ENCODE data around the gene ITFG1. TPM values are rescaled to one million over a fixed set of nuclear protein-coding genes. Genes with fewer than 3 reads are reported as not detected.

ITFG1 gene
- total RNA-seq, 1 experiment from 2014 or later: 38.2 TPM

- Mint-ChIP-seq H3K36me3 (ENCODE audit: insufficient read depth, unreplicated experiment) (no peaks in the 10 kb centered on the region), H3K4me3 (ENCODE audit: unreplicated experiment) (no peak overlapping the region), H3K4me1 (ENCODE audit: low read depth, unreplicated experiment) (no peaks in the 10 kb centered on the region), H3K9me3 (ENCODE audit: unreplicated experiment) (no peaks in the 10 kb centered on the region), H3K27me3 (ENCODE audit: insufficient read depth, unreplicated experiment) (no peaks in the 10 kb centered on the region), H3K27ac (ENCODE audit: unreplicated experiment) (no peak overlapping the region)
- POLR2A ChIA-PET: no interaction called here
- BruUV-seq (replicated peaks): no TSS peak
- H3K9me3 ChIP-seq: peaks cover 3% of the 10 kb centered on the region; the same call in 1 of the 2 replicates
- intact Hi-C loops (cut with micrococcal nuclease; ENCODE audit: unreplicated experiment): no loop called here
- no peaks in the 10 kb centered on the region for H3K4me1 ChIP-seq
- no peaks in the 10 kb centered on the region for H3K27me3 ChIP-seq (replicated peaks; ENCODE audit: control insufficient read depth, insufficient read depth, low read length)
- DNase-seq: no peak
- no peak overlapping the region for H3K4me3 ChIP-seq (ENCODE audit: low read depth, low read length)
- TF ChIP-seq CTCF (IDR thresholded peaks at IDR 0.05; ENCODE audit: insufficient read depth in 1 of 2, low read depth in 1 of 2, low read length in 1 of 2, severe bottlenecking in 1 of 2, unreplicated experiment in 1 of 2): no peak
- CTCF ChIA-PET: no interaction called here
- no peaks in the 10 kb centered on the region for H3K36me3 ChIP-seq (ENCODE audit: control insufficient read depth, insufficient read depth, low read length)
Measured at GRCh38 chr16:47284999-47285398, 175.9 kb downstream of the ITFG1 start.

- Mint-ChIP-seq H3K4me3 (ENCODE audit: unreplicated experiment) (no peak overlapping the region), H3K9me3 (ENCODE audit: unreplicated experiment) (no peaks in the 10 kb centered on the region), H3K4me1 (ENCODE audit: low read depth, unreplicated experiment) (no peaks in the 10 kb centered on the region), H3K27me3 (ENCODE audit: insufficient read depth, unreplicated experiment) (no peaks in the 10 kb centered on the region), H3K36me3 (ENCODE audit: insufficient read depth, unreplicated experiment) (no peaks in the 10 kb centered on the region), H3K27ac (ENCODE audit: unreplicated experiment) (no peak overlapping the region)
- DNase-seq: no peak
- Histone ChIP-seq H3K9me3 (no peaks in the 10 kb centered on the region), H3K4me1 (no peaks in the 10 kb centered on the region), H3K27me3 (replicated peaks; ENCODE audit: control insufficient read depth, insufficient read depth, low read length) (no peaks in the 10 kb centered on the region), H3K4me3 (ENCODE audit: low read depth, low read length) (no peak overlapping the region), H3K36me3 (ENCODE audit: control insufficient read depth, insufficient read depth, low read length) (no peaks in the 10 kb centered on the region)
- no peak for TF ChIP-seq CTCF (IDR thresholded peaks at IDR 0.05; ENCODE audit: insufficient read depth in 1 of 2, low read depth in 1 of 2, low read length in 1 of 2, severe bottlenecking in 1 of 2, unreplicated experiment in 1 of 2)
- no TSS peak for BruUV-seq (replicated peaks)
- POLR2A ChIA-PET: no interaction called here
- CTCF ChIA-PET: no interaction called here
- intact Hi-C loops (cut with micrococcal nuclease; ENCODE audit: unreplicated experiment): no loop called here
Measured at GRCh38 chr16:47278306-47278970, 182.4 kb downstream of the ITFG1 start.

- no peaks in the 10 kb centered on the region for H3K27me3 ChIP-seq (replicated peaks; ENCODE audit: control insufficient read depth, insufficient read depth, low read length)
- H3K4me1 ChIP-seq: no peaks in the 10 kb centered on the region
- H3K9me3 ChIP-seq: no peaks in the 10 kb centered on the region
- H3K4me3 ChIP-seq (ENCODE audit: low read depth, low read length): no peak overlapping the region
- intact Hi-C loops (cut with micrococcal nuclease; ENCODE audit: unreplicated experiment): no loop called here
- ChIA-PET POLR2A (no interaction called here), CTCF (no interaction called here)
- BruUV-seq (replicated peaks): no TSS peak
- H3K36me3 Mint-ChIP-seq (ENCODE audit: insufficient read depth, unreplicated experiment): no peaks in the 10 kb centered on the region
- no peaks in the 10 kb centered on the region for H3K9me3 Mint-ChIP-seq (ENCODE audit: unreplicated experiment)
- DNase-seq: no peak
- no peak overlapping the region for H3K4me3 Mint-ChIP-seq (ENCODE audit: unreplicated experiment)
- H3K27me3 Mint-ChIP-seq (ENCODE audit: insufficient read depth, unreplicated experiment): no peaks in the 10 kb centered on the region
- H3K4me1 Mint-ChIP-seq (ENCODE audit: low read depth, unreplicated experiment): no peaks in the 10 kb centered on the region
- no peak overlapping the region for H3K27ac Mint-ChIP-seq (ENCODE audit: unreplicated experiment)
- H3K36me3 ChIP-seq (ENCODE audit: control insufficient read depth, insufficient read depth, low read length): no peaks in the 10 kb centered on the region
- no peak for TF ChIP-seq CTCF (IDR thresholded peaks at IDR 0.05; ENCODE audit: insufficient read depth in 1 of 2, low read depth in 1 of 2, low read length in 1 of 2, severe bottlenecking in 1 of 2, unreplicated experiment in 1 of 2)
Measured at GRCh38 chr16:47276522-47276921, 184.3 kb downstream of the ITFG1 start.
